ENCODE data around the gene TXK.
A peak's percentile ranks its signal among the peaks of the same experiment; 100 is the strongest.

The TXK gene

GRCh38 chr4:48100256-48100655, 33.8 kb downstream of the TXK start:
- Histone ChIP-seq H2BK5ac (ENCODE audit: low read length) (no peak overlapping the region), H3K56ac (ENCODE audit: low read length) (no peak overlapping the region), H2BK120ac (ENCODE audit: low read depth, low read length) (no peak overlapping the region), H3K4me1 (ENCODE audit: control insufficient read depth, low read depth, low read length) (no peaks in the 10 kb centered on the region), H3K36me3 (ENCODE audit: control insufficient read depth, insufficient read depth, low read length) (no peaks in the 10 kb centered on the region), H3K27ac (ENCODE audit: low read depth, low read length) (no peak overlapping the region), H3K27me3 (ENCODE audit: insufficient read depth, low read length, poor library complexity) (no peaks in the 10 kb centered on the region), H3K79me1 (ENCODE audit: low read length) (no peaks in the 10 kb centered on the region), H3K4me2 (ENCODE audit: low read length) (no peak overlapping the region), H3K4ac (ENCODE audit: low read depth, low read length) (no peak overlapping the region), H3K79me2 (ENCODE audit: control insufficient read depth, insufficient read depth, low read length) (no peaks in the 10 kb centered on the region), H4K5ac (ENCODE audit: low read length) (no peak overlapping the region), H4K8ac (ENCODE audit: low read depth, low read length) (no peak overlapping the region), H3K18ac (ENCODE audit: low read length) (no peak overlapping the region), H2BK15ac (replicated peaks; ENCODE audit: low read depth) (no peak overlapping the region), H3K23ac (ENCODE audit: low read length) (no peak overlapping the region), H3K4me3 (ENCODE audit: low read length) (no peak overlapping the region), H2AK5ac (ENCODE audit: low read length) (no peak overlapping the region), H3K9ac (ENCODE audit: low read length) (no peak overlapping the region)
- WGBS (ENCODE audit: extremely low coverage, insufficient coverage, low lambda C conversion rate) = no CpG with 5 or more reads among the region's 1 CpG
- DNase-seq = no peak

GRCh38 chr4:48095441-48095840, 38.6 kb downstream of the TXK start:
- DNase-seq = no peak
- Histone ChIP-seq H3K18ac (ENCODE audit: low read length) (no peak overlapping the region), H3K4me1 (ENCODE audit: control insufficient read depth, low read depth, low read length) (no peaks in the 10 kb centered on the region), H2BK15ac (replicated peaks; ENCODE audit: low read depth) (no peak overlapping the region), H3K4me3 (ENCODE audit: low read length) (no peak overlapping the region), H3K9ac (ENCODE audit: low read length) (no peak overlapping the region), H3K4ac (ENCODE audit: low read depth, low read length) (no peak overlapping the region), H3K27me3 (ENCODE audit: insufficient read depth, low read length, poor library complexity) (no peaks in the 10 kb centered on the region), H3K56ac (ENCODE audit: low read length) (no peak overlapping the region), H3K36me3 (ENCODE audit: control insufficient read depth, insufficient read depth, low read length) (no peaks in the 10 kb centered on the region), H3K23ac (ENCODE audit: low read length) (no peak overlapping the region), H3K79me2 (ENCODE audit: control insufficient read depth, insufficient read depth, low read length) (no peaks in the 10 kb centered on the region), H2AK5ac (ENCODE audit: low read length) (no peak overlapping the region), H3K79me1 (ENCODE audit: low read length) (no peaks in the 10 kb centered on the region), H3K27ac (ENCODE audit: low read depth, low read length) (no peak overlapping the region), H3K4me2 (ENCODE audit: low read length) (no peak overlapping the region), H4K8ac (ENCODE audit: low read depth, low read length) (no peak overlapping the region), H2BK120ac (ENCODE audit: low read depth, low read length) (no peak overlapping the region), H4K5ac (ENCODE audit: low read length) (no peak overlapping the region), H2BK5ac (ENCODE audit: low read length) (no peak overlapping the region)
- no CpG with 5 or more reads among the region's 2 CpGs for WGBS (ENCODE audit: extremely low coverage, insufficient coverage, low lambda C conversion rate)

- WGBS (ENCODE audit: extremely low coverage, insufficient coverage, low lambda C conversion rate) = no CpG with 5 or more reads among the region's 3 CpGs
- H3K79me1 ChIP-seq (ENCODE audit: low read length) = no peaks in the 10 kb centered on the region
- no peak overlapping the region for H3K4me2 ChIP-seq (ENCODE audit: low read length)
- H3K9ac ChIP-seq (ENCODE audit: low read length) = no peak overlapping the region
- H2BK120ac ChIP-seq (ENCODE audit: low read depth, low read length) = no peak overlapping the region
- no peak overlapping the region for H2BK5ac ChIP-seq (ENCODE audit: low read length)
- H3K4me3 ChIP-seq (ENCODE audit: low read length) = no peak overlapping the region
- H3K23ac ChIP-seq (ENCODE audit: low read length) = no peak overlapping the region
- H2BK15ac ChIP-seq (replicated peaks; ENCODE audit: low read depth) = no peak overlapping the region
- no peak overlapping the region for H3K18ac ChIP-seq (ENCODE audit: low read length)
- H3K27me3 ChIP-seq (ENCODE audit: insufficient read depth, low read length, poor library complexity) = no peaks in the 10 kb centered on the region
- H3K4me1 ChIP-seq (ENCODE audit: control insufficient read depth, low read depth, low read length) = no peaks in the 10 kb centered on the region
- no peak overlapping the region for H4K8ac ChIP-seq (ENCODE audit: low read depth, low read length)
- H2AK5ac ChIP-seq (ENCODE audit: low read length) = no peak overlapping the region
- no peak overlapping the region for H4K5ac ChIP-seq (ENCODE audit: low read length)
- no peaks in the 10 kb centered on the region for H3K36me3 ChIP-seq (ENCODE audit: control insufficient read depth, insufficient read depth, low read length)
- H3K79me2 ChIP-seq (ENCODE audit: control insufficient read depth, insufficient read depth, low read length) = no peaks in the 10 kb centered on the region
- peak; percentile 82 for DNase-seq
- H3K56ac ChIP-seq (ENCODE audit: low read length) = no peak overlapping the region
- no peak overlapping the region for H3K27ac ChIP-seq (ENCODE audit: low read depth, low read length)
- no peak overlapping the region for H3K4ac ChIP-seq (ENCODE audit: low read depth, low read length)
Measured at GRCh38 chr4:48093991-48094416, 40.0 kb downstream of the TXK start.

- H4K5ac ChIP-seq (ENCODE audit: low read length) = no peak overlapping the region
- no peak overlapping the region for H2AK5ac ChIP-seq (ENCODE audit: low read length)
- no peak overlapping the region for H3K4me3 ChIP-seq (ENCODE audit: low read length)
- H3K9ac ChIP-seq (ENCODE audit: low read length) = no peak overlapping the region
- no peak overlapping the region for H3K27ac ChIP-seq (ENCODE audit: low read depth, low read length)
- no peak overlapping the region for H2BK5ac ChIP-seq (ENCODE audit: low read length)
- no peak overlapping the region for H3K56ac ChIP-seq (ENCODE audit: low read length)
- H3K4me2 ChIP-seq (ENCODE audit: low read length) = no peak overlapping the region
- H3K18ac ChIP-seq (ENCODE audit: low read length) = no peak overlapping the region
- no peak overlapping the region for H3K4ac ChIP-seq (ENCODE audit: low read depth, low read length)
- DNase-seq = no peak
- H3K23ac ChIP-seq (ENCODE audit: low read length) = no peak overlapping the region
- H3K79me2 ChIP-seq (ENCODE audit: control insufficient read depth, insufficient read depth, low read length) = no peaks in the 10 kb centered on the region
- H2BK15ac ChIP-seq (replicated peaks; ENCODE audit: low read depth) = no peak overlapping the region
- no peaks in the 10 kb centered on the region for H3K79me1 ChIP-seq (ENCODE audit: low read length)
- no peak overlapping the region for H2BK120ac ChIP-seq (ENCODE audit: low read depth, low read length)
- H3K4me1 ChIP-seq (ENCODE audit: control insufficient read depth, low read depth, low read length) = no peaks in the 10 kb centered on the region
- H3K36me3 ChIP-seq (ENCODE audit: control insufficient read depth, insufficient read depth, low read length) = no peaks in the 10 kb centered on the region
- no peak overlapping the region for H4K8ac ChIP-seq (ENCODE audit: low read depth, low read length)
- no CpG with 5 or more reads among the region's 5 CpGs for WGBS (ENCODE audit: extremely low coverage, insufficient coverage, low lambda C conversion rate)
- H3K27me3 ChIP-seq (ENCODE audit: insufficient read depth, low read length, poor library complexity) = no peaks in the 10 kb centered on the region
Measured at GRCh38 chr4:48090621-48091020, 43.4 kb downstream of the TXK start.

GRCh38 chr4:48085821-48086589, 48.0 kb downstream of the TXK start:
- no peaks in the 10 kb centered on the region for H3K27me3 ChIP-seq (ENCODE audit: insufficient read depth, low read length, poor library complexity)
- no peak for DNase-seq
- no peak overlapping the region for H3K18ac ChIP-seq (ENCODE audit: low read length)
- no peak overlapping the region for H4K8ac ChIP-seq (ENCODE audit: low read depth, low read length)
- WGBS (ENCODE audit: extremely low coverage, insufficient coverage, low lambda C conversion rate) = no CpG with 5 or more reads among the region's 8 CpGs
- H3K56ac ChIP-seq (ENCODE audit: low read length) = no peak overlapping the region
- H2BK5ac ChIP-seq (ENCODE audit: low read length) = no peak overlapping the region
- no peak overlapping the region for H3K4me2 ChIP-seq (ENCODE audit: low read length)
- no peak overlapping the region for H3K4me3 ChIP-seq (ENCODE audit: low read length)
- H3K4ac ChIP-seq (ENCODE audit: low read depth, low read length) = no peak overlapping the region
- H3K4me1 ChIP-seq (ENCODE audit: control insufficient read depth, low read depth, low read length) = no peaks in the 10 kb centered on the region
- no peak overlapping the region for H2AK5ac ChIP-seq (ENCODE audit: low read length)
- H3K27ac ChIP-seq (ENCODE audit: low read depth, low read length) = no peak overlapping the region
- no peak overlapping the region for H2BK15ac ChIP-seq (replicated peaks; ENCODE audit: low read depth)
- H3K23ac ChIP-seq (ENCODE audit: low read length) = no peak overlapping the region
- H2BK120ac ChIP-seq (ENCODE audit: low read depth, low read length) = no peak overlapping the region
- H3K9ac ChIP-seq (ENCODE audit: low read length) = no peak overlapping the region
- no peaks in the 10 kb centered on the region for H3K79me2 ChIP-seq (ENCODE audit: control insufficient read depth, insufficient read depth, low read length)
- H4K5ac ChIP-seq (ENCODE audit: low read length) = no peak overlapping the region
- H3K79me1 ChIP-seq (ENCODE audit: low read length) = no peaks in the 10 kb centered on the region
- no peaks in the 10 kb centered on the region for H3K36me3 ChIP-seq (ENCODE audit: control insufficient read depth, insufficient read depth, low read length)

GRCh38 chr4:48082956-48083355, 51.1 kb downstream of the TXK start:
- no peak overlapping the region for H2BK5ac ChIP-seq (ENCODE audit: low read length)
- H3K27ac ChIP-seq (ENCODE audit: low read depth, low read length) = no peak overlapping the region
- H3K56ac ChIP-seq (ENCODE audit: low read length) = no peak overlapping the region
- no peak overlapping the region for H4K8ac ChIP-seq (ENCODE audit: low read depth, low read length)
- no peaks in the 10 kb centered on the region for H3K79me2 ChIP-seq (ENCODE audit: control insufficient read depth, insufficient read depth, low read length)
- no peak for DNase-seq
- H3K79me1 ChIP-seq (ENCODE audit: low read length) = no peaks in the 10 kb centered on the region
- H3K9ac ChIP-seq (ENCODE audit: low read length) = no peak overlapping the region
- H3K36me3 ChIP-seq (ENCODE audit: control insufficient read depth, insufficient read depth, low read length) = no peaks in the 10 kb centered on the region
- WGBS (ENCODE audit: extremely low coverage, insufficient coverage, low lambda C conversion rate) = no CpG with 5 or more reads among the region's 2 CpGs
- no peak overlapping the region for H4K5ac ChIP-seq (ENCODE audit: low read length)
- H3K23ac ChIP-seq (ENCODE audit: low read length) = no peak overlapping the region
- H3K4me2 ChIP-seq (ENCODE audit: low read length) = no peak overlapping the region
- H2BK120ac ChIP-seq (ENCODE audit: low read depth, low read length) = no peak overlapping the region
- no peaks in the 10 kb centered on the region for H3K27me3 ChIP-seq (ENCODE audit: insufficient read depth, low read length, poor library complexity)
- no peak overlapping the region for H3K4ac ChIP-seq (ENCODE audit: low read depth, low read length)
- peaks cover 2% of the 10 kb centered on the region for H3K4me1 ChIP-seq (ENCODE audit: control insufficient read depth, low read depth, low read length)
- no peak overlapping the region for H3K18ac ChIP-seq (ENCODE audit: low read length)
- H2AK5ac ChIP-seq (ENCODE audit: low read length) = no peak overlapping the region
- H3K4me3 ChIP-seq (ENCODE audit: low read length) = no peak overlapping the region
- no peak overlapping the region for H2BK15ac ChIP-seq (replicated peaks; ENCODE audit: low read depth)

All from mesendoderm (in vitro differentiated cells).